H54 (cell line): ENCODE data around the gene NF1.

Experiments used
- DNase-seq: peaks from one replicate; pipeline ENCODE4 v3.0.0; 2011; ENCODE audit warnings: low spot score, mixed read lengths; ENCODE audit not compliant: insufficient read length
- FAIRE-seq: peaks from 3 replicates; lab custom pipeline; 2011; peaks lifted over from hg19 to GRCh38; lab: Jason Lieb, UNC
- POLR2A ChIP-seq: IDR thresholded peaks from 2 replicates; pipeline ENCODE4 v1.6.1; 2011; ENCODE audit warnings: low read depth, mild to moderate bottlenecking, low read length

The NF1 gene

DNA sequence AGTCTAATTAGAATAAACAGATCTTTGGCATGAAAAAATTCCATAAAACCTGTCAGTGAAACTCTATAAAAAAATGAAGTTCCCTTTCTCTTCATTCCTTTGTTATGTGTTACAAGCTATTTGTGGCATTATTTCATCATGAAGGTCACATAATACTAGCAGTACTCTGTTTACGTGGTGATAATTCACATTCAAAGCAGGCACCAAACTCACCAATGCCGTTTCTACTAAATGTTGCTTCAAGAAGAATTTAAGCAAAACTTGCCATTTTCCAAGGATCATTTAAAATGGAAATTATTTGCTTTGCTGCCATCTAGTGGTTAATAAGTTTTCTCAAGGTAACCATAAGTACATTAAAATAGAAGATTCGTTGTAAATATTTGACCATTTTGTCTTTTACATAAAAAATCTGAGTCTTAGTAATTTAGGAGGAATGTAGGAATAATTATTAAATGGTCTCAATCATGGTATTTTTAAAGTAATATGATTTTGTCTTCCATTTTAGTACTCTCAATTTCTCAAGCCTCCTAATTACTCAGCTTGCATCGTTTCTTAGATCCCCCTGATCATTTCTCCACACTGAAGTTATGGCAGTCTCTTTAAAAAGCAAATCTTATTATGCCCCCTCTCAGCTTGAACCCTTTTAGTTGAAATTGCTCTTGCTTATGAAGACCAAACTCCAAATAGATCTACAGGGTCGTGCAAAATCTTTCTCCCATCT, 121.4 kb downstream of the NF1 start:
- FAIRE-seq (peak; percentile 78), DNase-seq (no peak)
- TF ChIP-seq POLR2A, result no peak

DNA sequence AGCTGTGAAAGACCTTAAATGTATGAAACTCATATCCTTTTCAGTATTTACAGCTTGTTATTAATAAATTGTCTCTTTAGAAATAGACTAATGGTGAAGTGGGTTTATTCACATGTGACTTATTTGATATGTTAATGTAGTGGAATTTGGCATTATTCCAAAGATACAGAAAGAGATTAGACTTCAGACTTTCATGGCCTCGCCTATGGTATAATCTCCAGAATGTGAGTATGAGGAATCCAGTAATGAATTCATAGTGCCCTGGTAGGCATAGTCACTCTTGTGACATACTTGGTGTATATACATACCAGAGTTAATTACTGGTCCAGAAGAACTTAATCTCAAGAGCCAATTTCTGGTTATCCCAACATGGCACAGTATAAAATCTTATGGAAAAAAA, 129.6 kb downstream of the NF1 start:
- FAIRE-seq (no peak), DNase-seq (no peak)
- TF ChIP-seq POLR2A, result no peak

DNA sequence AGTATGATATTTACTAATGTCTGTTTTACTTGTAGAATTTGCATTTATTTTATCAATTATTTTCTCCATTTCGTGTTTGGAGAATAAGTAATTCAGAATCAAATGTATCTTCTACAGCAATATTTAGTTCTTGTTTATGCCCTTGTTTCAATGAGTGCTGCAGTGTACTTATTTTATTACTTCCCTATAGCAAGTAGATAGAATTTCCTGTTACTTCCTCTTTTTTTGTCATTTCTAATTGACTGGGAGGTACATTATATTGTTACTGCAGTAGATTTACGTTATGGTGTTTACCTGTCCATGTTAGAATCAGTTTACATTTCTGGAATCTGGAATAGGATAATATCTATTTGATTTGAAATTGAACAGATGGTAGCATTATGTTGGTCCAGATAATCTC, 131.1 kb downstream of the NF1 start:
- no peak for TF ChIP-seq POLR2A
- no peak for FAIRE-seq
- no peak for DNase-seq

DNA sequence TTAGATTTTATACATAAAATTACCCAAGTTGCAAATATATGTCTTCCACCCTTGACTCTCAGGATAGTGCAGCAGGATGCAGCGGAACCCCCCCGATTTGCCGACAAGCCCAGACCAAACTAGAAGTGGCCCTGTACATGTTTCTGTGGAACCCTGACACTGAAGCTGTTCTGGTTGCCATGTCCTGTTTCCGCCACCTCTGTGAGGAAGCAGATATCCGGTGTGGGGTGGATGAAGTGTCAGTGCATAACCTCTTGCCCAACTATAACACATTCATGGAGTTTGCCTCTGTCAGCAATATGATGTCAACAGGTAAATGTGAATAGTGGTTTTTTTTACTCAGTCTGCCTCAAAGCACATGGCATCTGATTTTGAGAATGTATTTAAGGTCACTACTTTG, 131.6 kb downstream of the NF1 start:
- DNase-seq (no peak), FAIRE-seq (no peak)
- no peak for TF ChIP-seq POLR2A

DNA sequence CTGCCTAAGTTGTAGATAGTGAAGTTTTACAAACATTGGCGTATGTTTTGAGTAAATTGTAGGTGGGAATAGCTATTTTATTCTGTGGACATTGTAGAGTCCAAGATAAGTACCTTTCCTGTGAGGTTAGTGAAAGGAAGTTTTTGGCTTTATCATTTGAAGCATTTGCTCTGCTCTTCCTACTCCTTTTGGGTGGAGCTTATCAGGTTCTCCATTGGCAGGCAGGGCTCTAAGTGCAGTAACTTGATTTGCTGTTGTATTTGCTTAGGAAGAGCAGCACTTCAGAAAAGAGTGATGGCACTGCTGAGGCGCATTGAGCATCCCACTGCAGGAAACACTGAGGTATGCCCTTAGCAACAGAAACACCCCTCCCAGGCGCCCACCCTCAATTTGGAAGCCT, 132.2 kb downstream of the NF1 start:
- no peak for TF ChIP-seq POLR2A
- no peak for FAIRE-seq
- DNase-seq, result no peak

DNA sequence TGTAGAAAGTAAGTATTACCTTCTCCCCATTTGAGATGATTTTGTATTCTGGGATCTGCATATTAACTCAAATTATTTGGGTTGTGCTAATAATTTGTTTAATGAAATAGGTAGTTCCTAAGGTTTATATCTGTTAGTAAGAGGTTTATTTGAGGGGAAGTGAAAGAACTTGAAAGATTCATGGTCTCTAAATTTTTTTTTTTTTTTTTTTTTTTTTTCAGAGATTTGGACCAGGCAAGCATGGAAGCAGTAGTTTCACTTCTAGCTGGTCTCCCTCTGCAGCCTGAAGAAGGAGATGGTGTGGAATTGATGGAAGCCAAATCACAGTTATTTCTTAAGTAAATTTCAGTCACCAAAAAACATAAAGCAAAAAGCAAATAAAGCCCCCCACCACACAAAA, 137.1 kb downstream of the NF1 start:
- DNase-seq, result no peak
- no peak for FAIRE-seq
- TF ChIP-seq POLR2A, result no peak

DNA sequence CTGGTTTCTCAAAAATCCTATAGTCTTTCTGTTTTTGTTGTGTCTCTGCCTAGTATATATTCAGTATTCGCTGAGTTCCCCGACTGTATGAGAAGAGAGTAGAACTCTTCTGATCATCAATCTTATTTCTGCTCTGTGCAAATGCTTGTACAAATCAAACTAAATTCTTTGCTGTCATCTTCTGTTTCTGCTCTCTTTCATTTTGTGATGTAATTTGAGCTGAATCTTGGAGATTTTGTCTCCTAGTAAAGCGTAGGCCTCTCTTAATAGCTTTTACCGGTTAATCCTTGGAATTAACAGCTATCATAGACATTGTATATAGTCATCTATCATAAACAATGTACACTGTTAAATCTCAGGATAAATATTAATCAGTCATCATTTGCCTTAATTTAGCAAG, 140.3 kb downstream of the NF1 start:
- no peak for TF ChIP-seq POLR2A
- DNase-seq, result no peak
- FAIRE-seq, result no peak

DNA sequence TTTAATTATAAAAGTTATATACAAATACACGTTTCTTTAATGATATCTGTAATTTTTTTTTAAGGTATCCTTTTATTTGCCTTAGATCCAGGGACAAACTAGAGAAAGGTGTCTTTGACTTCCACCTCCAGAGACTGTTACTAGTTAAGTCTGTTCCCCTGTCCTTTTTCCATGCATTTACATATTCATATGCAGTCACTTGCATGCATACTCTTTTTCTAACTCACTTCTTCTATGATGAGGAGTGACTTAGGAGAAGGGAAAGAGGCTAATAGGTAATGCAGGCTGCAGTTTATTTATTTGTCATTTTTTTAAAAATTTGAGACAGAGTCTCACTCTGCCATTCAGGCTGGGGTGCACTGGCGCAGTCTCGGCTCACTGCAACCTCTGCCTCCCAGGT, 141.4 kb downstream of the NF1 start:
- no peak for DNase-seq
- FAIRE-seq, result no peak
- no peak for TF ChIP-seq POLR2A

DNA sequence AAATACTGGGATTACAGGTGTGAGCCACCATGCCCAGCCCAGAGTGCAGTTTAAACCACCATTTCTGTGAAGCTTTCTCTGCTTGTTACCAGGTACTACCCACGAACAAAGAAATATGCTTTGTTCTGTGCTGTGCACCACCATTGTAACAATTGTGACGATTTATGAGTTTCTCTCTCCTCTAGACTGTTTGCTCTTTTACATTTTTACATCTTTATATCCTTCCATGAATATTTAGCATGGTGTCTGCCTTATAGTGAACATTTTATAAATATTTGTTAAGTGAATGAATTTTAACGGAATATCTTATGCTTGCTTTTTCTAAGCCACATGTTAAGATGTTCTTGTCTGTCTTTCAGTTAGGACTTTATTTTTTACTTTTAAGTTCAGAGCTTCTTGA, 141.9 kb downstream of the NF1 start:
- no peak for TF ChIP-seq POLR2A
- no peak for DNase-seq
- no peak for FAIRE-seq

DNA sequence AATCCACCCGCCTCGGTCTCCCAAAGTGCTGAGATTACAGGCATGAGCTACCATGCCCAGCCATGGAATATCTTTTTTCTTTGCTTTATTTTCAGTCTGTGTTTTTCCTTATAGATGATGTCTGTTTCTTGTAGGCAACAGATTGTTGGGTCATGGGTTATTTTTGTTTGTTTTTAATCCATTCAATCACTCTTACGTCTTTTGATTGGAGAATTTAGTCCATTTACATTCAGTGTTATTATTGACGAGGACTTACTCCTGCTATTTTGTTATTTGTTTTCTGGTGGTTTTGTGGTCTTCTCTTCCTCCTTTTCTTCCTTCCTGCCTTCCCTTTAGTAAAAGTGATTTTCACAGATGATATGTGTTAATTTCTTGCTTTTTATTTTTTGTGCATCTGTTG, 146.3 kb downstream of the NF1 start:
- DNase-seq (no peak), FAIRE-seq (no peak)
- TF ChIP-seq POLR2A, result no peak

DNA sequence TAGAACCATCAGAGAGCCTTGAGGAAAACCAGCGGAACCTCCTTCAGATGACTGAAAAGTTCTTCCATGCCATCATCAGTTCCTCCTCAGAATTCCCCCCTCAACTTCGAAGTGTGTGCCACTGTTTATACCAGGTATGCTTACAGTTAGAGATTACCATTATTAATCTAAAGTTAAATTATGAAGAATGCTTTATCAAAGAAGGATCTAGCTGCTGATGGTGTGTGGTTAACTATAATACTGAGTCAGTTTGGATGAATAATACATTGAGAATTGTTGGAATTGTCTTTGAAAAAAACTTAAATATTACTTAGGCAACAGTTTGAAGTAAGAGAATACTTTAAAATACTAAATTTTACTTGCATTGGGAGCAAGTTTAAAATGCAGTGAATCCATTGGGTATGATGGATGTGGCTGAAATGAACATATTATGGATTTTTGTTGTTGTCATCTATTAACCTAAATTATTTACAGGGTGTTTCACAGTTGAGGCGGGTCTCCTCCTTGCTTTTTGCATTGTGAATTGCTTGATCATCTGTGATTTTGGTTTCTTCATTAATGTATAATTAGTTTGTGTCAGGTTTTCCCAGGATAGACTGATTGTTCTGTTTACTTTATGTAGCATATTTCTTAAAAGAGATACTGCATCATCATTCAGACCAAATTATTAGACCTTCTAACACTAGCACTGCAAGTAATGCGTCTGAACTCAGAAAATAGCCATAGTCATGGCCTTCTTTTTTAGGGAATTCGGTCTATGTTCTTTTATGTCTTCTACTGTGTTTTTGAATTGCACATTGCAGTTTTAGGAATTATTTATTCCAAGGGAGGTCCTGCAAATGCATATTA, 154.4 kb downstream of the NF1 start:
- TF ChIP-seq POLR2A, result no peak
- FAIRE-seq, result no peak
- no peak for DNase-seq

DNA sequence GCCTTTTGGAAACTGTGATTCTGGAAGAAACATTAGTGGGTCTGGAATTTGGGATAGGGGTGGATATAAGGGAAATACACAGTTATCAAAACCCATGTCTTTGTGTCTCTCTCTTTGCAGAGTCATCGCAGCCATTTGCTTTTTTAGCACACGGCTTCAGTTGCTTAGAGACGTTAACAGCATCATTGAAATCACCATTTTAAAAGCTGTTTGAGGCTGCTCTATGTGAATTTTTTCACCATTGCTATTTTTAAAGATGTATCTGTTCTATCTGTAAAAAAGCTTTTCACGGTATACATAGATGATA, 155.0 kb downstream of the NF1 start:
- no peak for FAIRE-seq
- no peak for TF ChIP-seq POLR2A
- DNase-seq, result no peak

DNA sequence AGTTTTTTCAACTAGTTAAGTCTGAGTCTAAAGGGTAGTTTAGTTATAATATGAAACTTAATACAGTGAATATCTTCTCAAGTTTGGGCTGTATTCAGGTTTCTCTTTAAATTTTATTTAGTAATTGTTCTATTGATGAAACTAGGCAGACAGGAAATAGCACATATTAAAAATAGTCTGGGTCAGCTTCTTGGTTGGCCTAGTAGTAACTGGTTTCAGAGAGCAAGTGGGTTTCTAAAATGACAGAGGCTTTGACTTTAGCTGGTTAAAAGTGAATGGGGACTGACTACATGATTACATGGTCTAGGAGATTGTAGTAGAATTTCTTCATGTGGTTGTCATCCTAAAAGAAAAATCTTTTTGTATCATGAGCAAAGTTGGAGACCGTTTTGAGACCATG, 155.5 kb downstream of the NF1 start:
- TF ChIP-seq POLR2A, result no peak
- FAIRE-seq (no peak), DNase-seq (no peak)

DNA sequence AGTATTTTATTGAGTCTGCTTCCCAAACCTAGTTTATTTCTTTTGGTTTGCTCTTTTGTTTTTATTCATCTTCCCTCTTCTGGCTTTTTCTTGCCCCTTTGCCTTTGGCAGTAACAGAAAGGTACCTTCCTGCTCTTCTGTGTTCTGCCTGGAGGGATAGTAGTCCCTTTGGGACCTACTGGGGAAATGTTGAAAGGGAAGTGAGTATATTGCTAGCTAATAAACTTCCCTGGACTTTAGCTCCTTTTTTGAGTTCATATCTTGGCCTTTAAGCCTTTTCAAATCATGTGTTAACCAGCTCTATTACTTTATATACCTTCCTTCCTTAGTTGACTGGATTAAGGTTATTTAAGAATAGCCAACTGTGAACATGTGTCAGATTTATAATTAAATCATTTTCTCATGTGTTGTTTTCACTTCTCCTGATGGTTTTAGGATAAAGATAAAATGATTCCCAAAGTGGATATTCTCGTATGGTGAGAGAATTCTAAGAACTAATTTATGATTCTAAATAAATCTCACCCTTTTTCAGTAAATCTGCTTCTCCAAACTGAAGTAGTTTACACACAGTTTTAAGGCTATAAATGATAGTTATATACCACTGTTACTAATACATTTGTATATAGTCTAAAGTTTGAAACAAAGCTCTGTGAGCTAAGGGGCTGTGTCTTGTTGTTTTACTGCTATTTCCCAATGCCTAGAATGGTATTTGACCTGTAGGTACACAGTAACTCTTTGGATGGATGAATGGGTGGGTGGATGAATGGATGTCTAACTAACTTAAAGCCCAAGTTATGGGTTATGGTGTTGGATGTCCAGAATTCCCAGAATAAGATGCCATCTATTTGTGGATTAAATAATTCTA, 156.6 kb downstream of the NF1 start:
- FAIRE-seq (no peak), DNase-seq (no peak)
- no peak for TF ChIP-seq POLR2A
